Measurements from ENCODE around the gene HGD.
"Not testable (repeated sequence)": the region's sequence is repeated elsewhere in the genome, so short reads cannot be mapped to it uniquely, and the experiment has no call there.

Gene HGD

GRCh38 chr3:120682095-120682681 lies at the start of gene HGD:
HGD (minus strand) TSS chr3:120682239; CDS start chr3:120682111, 128 bp downstream.
- H3K36me3 ChIP-seq (ENCODE audit: control insufficient read depth, insufficient read depth, low read length) = no peaks in the 10 kb centered on the region
- H3K27ac ChIP-seq (ENCODE audit: low read depth, low read length) = no peak within 1 kb of the TSS
- H3K4me1 ChIP-seq (ENCODE audit: control insufficient read depth, insufficient read depth, low read length) = peaks cover 22% of the 10 kb centered on the region
- peaks cover 6% of the 10 kb centered on the region; the same call in 1 of the 2 replicates for H3K9me3 ChIP-seq (ENCODE audit: control insufficient read depth, insufficient read depth, low read depth, low read length)
- no peak within 1 kb of the TSS for H3K9ac ChIP-seq (ENCODE audit: low read length)
- H3K4me3 ChIP-seq (ENCODE audit: low read depth, low read length) = no peak within 1 kb of the TSS
- H3K27me3 ChIP-seq (ENCODE audit: control insufficient read depth, insufficient read depth, low read length) = no peaks in the 10 kb centered on the region

- H3K27me3 ChIP-seq (ENCODE audit: control insufficient read depth, insufficient read depth, low read length) = no peaks in the 10 kb centered on the region
- H3K4me1 ChIP-seq (ENCODE audit: control insufficient read depth, insufficient read depth, low read length) = peaks cover 11% of the 10 kb centered on the region
- H3K36me3 ChIP-seq (ENCODE audit: control insufficient read depth, insufficient read depth, low read length) = no peaks in the 10 kb centered on the region
- no peak overlapping the region for H3K9ac ChIP-seq (ENCODE audit: low read length)
- no peak overlapping the region for H3K4me3 ChIP-seq (ENCODE audit: low read depth, low read length)
- no peak overlapping the region; the same call in 1 of the 2 replicates for H3K27ac ChIP-seq (ENCODE audit: low read depth, low read length)
- no peaks in the 10 kb centered on the region for H3K9me3 ChIP-seq (ENCODE audit: control insufficient read depth, insufficient read depth, low read depth, low read length)
Measured at GRCh38 chr3:120730576-120731542, 48.8 kb upstream of the HGD start.

GRCh38 chr3:120726791-120727190 lies 44.8 kb upstream of the HGD start:
- H3K36me3 ChIP-seq (ENCODE audit: control insufficient read depth, insufficient read depth, low read length) = no peaks in the 10 kb centered on the region
- H3K9me3 ChIP-seq (ENCODE audit: control insufficient read depth, insufficient read depth, low read depth, low read length) = no peaks in the 10 kb centered on the region

GRCh38 chr3:120719167-120719834 lies 37.3 kb upstream of the HGD start:
- H3K4me1 ChIP-seq (ENCODE audit: control insufficient read depth, insufficient read depth, low read length); H3K27me3 ChIP-seq (ENCODE audit: control insufficient read depth, insufficient read depth, low read length); H3K36me3 ChIP-seq (ENCODE audit: control insufficient read depth, insufficient read depth, low read length); H3K9me3 ChIP-seq (ENCODE audit: control insufficient read depth, insufficient read depth, low read depth, low read length): not testable (repeated sequence)
- 0 out of 2 replicates have a peak overlapping the region, but pooled peaks have one; percentile 12 for H3K27ac ChIP-seq (ENCODE audit: low read depth, low read length)
- peak overlapping the region; percentile 62 for H3K9ac ChIP-seq (ENCODE audit: low read length)
- H3K4me3 ChIP-seq (ENCODE audit: low read depth, low read length) = peak overlapping the region; percentile 69

More at GRCh38 chr3:120726791-120727190, 44.8 kb upstream of the HGD start:
- peaks cover 11% of the 10 kb centered on the region for H3K4me1 ChIP-seq (ENCODE audit: control insufficient read depth, insufficient read depth, low read length)
- H3K9ac ChIP-seq (ENCODE audit: low read length) = no peak overlapping the region
- no peaks in the 10 kb centered on the region for H3K27me3 ChIP-seq (ENCODE audit: control insufficient read depth, insufficient read depth, low read length)
- no peak overlapping the region for H3K4me3 ChIP-seq (ENCODE audit: low read depth, low read length)
- no peak overlapping the region for H3K27ac ChIP-seq (ENCODE audit: low read depth, low read length)

- peaks cover 3% of the 10 kb centered on the region; the same call in 1 of the 2 replicates for H3K4me1 ChIP-seq (ENCODE audit: control insufficient read depth, insufficient read depth, low read length)
- H3K27ac ChIP-seq (ENCODE audit: low read depth, low read length) = no peak overlapping the region
- no peaks in the 10 kb centered on the region for H3K36me3 ChIP-seq (ENCODE audit: control insufficient read depth, insufficient read depth, low read length)
- H3K4me3 ChIP-seq (ENCODE audit: low read depth, low read length) = no peak overlapping the region
- no peak overlapping the region for H3K9ac ChIP-seq (ENCODE audit: low read length)
- no peaks in the 10 kb centered on the region for H3K27me3 ChIP-seq (ENCODE audit: control insufficient read depth, insufficient read depth, low read length)
- H3K9me3 ChIP-seq (ENCODE audit: control insufficient read depth, insufficient read depth, low read depth, low read length) = no peaks in the 10 kb centered on the region
Measured at GRCh38 chr3:120713262-120713661, 31.2 kb upstream of the HGD start.

GRCh38 chr3:120710369-120710768 lies 28.3 kb upstream of the HGD start:
- no peaks in the 10 kb centered on the region for H3K27me3 ChIP-seq (ENCODE audit: control insufficient read depth, insufficient read depth, low read length)
- H3K36me3 ChIP-seq (ENCODE audit: control insufficient read depth, insufficient read depth, low read length) = no peaks in the 10 kb centered on the region
- no peak overlapping the region for H3K4me3 ChIP-seq (ENCODE audit: low read depth, low read length)
- H3K27ac ChIP-seq (ENCODE audit: low read depth, low read length) = no peak overlapping the region
- H3K9me3 ChIP-seq (ENCODE audit: control insufficient read depth, insufficient read depth, low read depth, low read length) = no peaks in the 10 kb centered on the region
- H3K4me1 ChIP-seq (ENCODE audit: control insufficient read depth, insufficient read depth, low read length) = peaks cover 3% of the 10 kb centered on the region; the same call in 1 of the 2 replicates
- no peak overlapping the region for H3K9ac ChIP-seq (ENCODE audit: low read length)

GRCh38 chr3:120708408-120708807 lies 26.4 kb upstream of the HGD start:
- H3K9ac ChIP-seq (ENCODE audit: low read length) = no peak overlapping the region
- H3K36me3 ChIP-seq (ENCODE audit: control insufficient read depth, insufficient read depth, low read length) = no peaks in the 10 kb centered on the region
- no peaks in the 10 kb centered on the region for H3K9me3 ChIP-seq (ENCODE audit: control insufficient read depth, insufficient read depth, low read depth, low read length)
- no peaks in the 10 kb centered on the region for H3K27me3 ChIP-seq (ENCODE audit: control insufficient read depth, insufficient read depth, low read length)
- no peak overlapping the region for H3K27ac ChIP-seq (ENCODE audit: low read depth, low read length)
- H3K4me3 ChIP-seq (ENCODE audit: low read depth, low read length) = no peak overlapping the region
- peaks cover 3% of the 10 kb centered on the region; the same call in 1 of the 2 replicates for H3K4me1 ChIP-seq (ENCODE audit: control insufficient read depth, insufficient read depth, low read length)

GRCh38 chr3:120706950-120707349 lies 24.9 kb upstream of the HGD start:
- Histone ChIP-seq H3K4me1 (ENCODE audit: control insufficient read depth, insufficient read depth, low read length) (no peaks in the 10 kb centered on the region), H3K27ac (ENCODE audit: low read depth, low read length) (no peak overlapping the region), H3K9me3 (ENCODE audit: control insufficient read depth, insufficient read depth, low read depth, low read length) (no peaks in the 10 kb centered on the region), H3K36me3 (ENCODE audit: control insufficient read depth, insufficient read depth, low read length) (no peaks in the 10 kb centered on the region), H3K27me3 (ENCODE audit: control insufficient read depth, insufficient read depth, low read length) (no peaks in the 10 kb centered on the region), H3K4me3 (ENCODE audit: low read depth, low read length) (no peak overlapping the region), H3K9ac (ENCODE audit: low read length) (no peak overlapping the region)

- Histone ChIP-seq H3K27me3 (ENCODE audit: control insufficient read depth, insufficient read depth, low read length) (no peaks in the 10 kb centered on the region), H3K4me1 (ENCODE audit: control insufficient read depth, insufficient read depth, low read length) (no peaks in the 10 kb centered on the region), H3K27ac (ENCODE audit: low read depth, low read length) (no peak overlapping the region), H3K9ac (ENCODE audit: low read length) (no peak overlapping the region), H3K4me3 (ENCODE audit: low read depth, low read length) (no peak overlapping the region), H3K9me3 (ENCODE audit: control insufficient read depth, insufficient read depth, low read depth, low read length) (no peaks in the 10 kb centered on the region), H3K36me3 (ENCODE audit: control insufficient read depth, insufficient read depth, low read length) (no peaks in the 10 kb centered on the region)
Measured at GRCh38 chr3:120705884-120706582, 24.0 kb upstream of the HGD start.

- H3K9ac ChIP-seq (ENCODE audit: low read length) = no peak overlapping the region
- H3K9me3 ChIP-seq (ENCODE audit: control insufficient read depth, insufficient read depth, low read depth, low read length) = no peaks in the 10 kb centered on the region
- H3K36me3 ChIP-seq (ENCODE audit: control insufficient read depth, insufficient read depth, low read length) = no peaks in the 10 kb centered on the region
- H3K4me1 ChIP-seq (ENCODE audit: control insufficient read depth, insufficient read depth, low read length) = peaks cover 14% of the 10 kb centered on the region; the same call in 1 of the 2 replicates
- H3K4me3 ChIP-seq (ENCODE audit: low read depth, low read length) = no peak overlapping the region
- H3K27ac ChIP-seq (ENCODE audit: low read depth, low read length) = no peak overlapping the region
- H3K27me3 ChIP-seq (ENCODE audit: control insufficient read depth, insufficient read depth, low read length) = no peaks in the 10 kb centered on the region
Measured at GRCh38 chr3:120699333-120699732, 17.3 kb upstream of the HGD start.

Data from HUES6 (cell line).